Panc1 (cell line): ENCODE results near the gene NPY4R2.
"Not testable (repeated sequence)": the region's sequence is repeated elsewhere in the genome, so short reads cannot be mapped to it uniquely, and the experiment has no call there.

Experiments used
- POLR2AphosphoS5 ChIP-seq: IDR thresholded peaks from 2 replicates; pipeline ENCODE4 v1.6.1; 2012; ENCODE audit warnings: mild to moderate bottlenecking, low read depth, low read length, moderate library complexity
- REST ChIP-seq, 2 experiments: IDR thresholded peaks; 2 replicates each; pipeline ENCODE4 v1.6.1; 2011 to 2012; ENCODE audit warnings: low read depth in 2 of 2, control low read depth in 1 of 2, low read length in 1 of 2, mild to moderate bottlenecking in 1 of 2, moderate library complexity in 1 of 2; ENCODE audit not compliant: insufficient read depth in 1 of 2
- SIN3A ChIP-seq: IDR thresholded peaks from 2 replicates; pipeline ENCODE4 v1.6.1; 2012; ENCODE audit warnings: low read depth, mild to moderate bottlenecking, low read length, moderate library complexity, borderline replicate concordance; ENCODE audit not compliant: insufficient read depth
- TF ChIP-seq, protein P1 (sequence below): fragments of 450-650 bp; IDR thresholded peaks from 2 replicates; pipeline ENCODE4 v1.5.1; 2017; ENCODE audit warnings: mild to moderate bottlenecking

- not testable (repeated sequence) for TF ChIP-seq REST (IDR thresholded peaks at IDR 0.05; ENCODE audit: insufficient read depth in 1 of 2, low read depth in 2 of 2, low read length in 1 of 2); SIN3A; POLR2AphosphoS5
- TF ChIP-seq, protein P1, sequence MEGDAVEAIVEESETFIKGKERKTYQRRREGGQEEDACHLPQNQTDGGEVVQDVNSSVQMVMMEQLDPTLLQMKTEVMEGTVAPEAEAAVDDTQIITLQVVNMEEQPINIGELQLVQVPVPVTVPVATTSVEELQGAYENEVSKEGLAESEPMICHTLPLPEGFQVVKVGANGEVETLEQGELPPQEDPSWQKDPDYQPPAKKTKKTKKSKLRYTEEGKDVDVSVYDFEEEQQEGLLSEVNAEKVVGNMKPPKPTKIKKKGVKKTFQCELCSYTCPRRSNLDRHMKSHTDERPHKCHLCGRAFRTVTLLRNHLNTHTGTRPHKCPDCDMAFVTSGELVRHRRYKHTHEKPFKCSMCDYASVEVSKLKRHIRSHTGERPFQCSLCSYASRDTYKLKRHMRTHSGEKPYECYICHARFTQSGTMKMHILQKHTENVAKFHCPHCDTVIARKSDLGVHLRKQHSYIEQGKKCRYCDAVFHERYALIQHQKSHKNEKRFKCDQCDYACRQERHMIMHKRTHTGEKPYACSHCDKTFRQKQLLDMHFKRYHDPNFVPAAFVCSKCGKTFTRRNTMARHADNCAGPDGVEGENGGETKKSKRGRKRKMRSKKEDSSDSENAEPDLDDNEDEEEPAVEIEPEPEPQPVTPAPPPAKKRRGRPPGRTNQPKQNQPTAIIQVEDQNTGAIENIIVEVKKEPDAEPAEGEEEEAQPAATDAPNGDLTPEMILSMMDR: not testable (repeated sequence)
Measured at GRCh38 chr10:47960699-47961098, 42.2 kb downstream of the NPY4R2 start.
